ENCODE results near the gene GRAMD4. TPM values are rescaled to one million over a fixed set of nuclear protein-coding genes. Genes with fewer than 3 reads are reported as not detected.

Gene GRAMD4
- total and polyA plus RNA-seq, 4 donors = 16.3 to 67.7 (median 21.2) TPM

DNA sequence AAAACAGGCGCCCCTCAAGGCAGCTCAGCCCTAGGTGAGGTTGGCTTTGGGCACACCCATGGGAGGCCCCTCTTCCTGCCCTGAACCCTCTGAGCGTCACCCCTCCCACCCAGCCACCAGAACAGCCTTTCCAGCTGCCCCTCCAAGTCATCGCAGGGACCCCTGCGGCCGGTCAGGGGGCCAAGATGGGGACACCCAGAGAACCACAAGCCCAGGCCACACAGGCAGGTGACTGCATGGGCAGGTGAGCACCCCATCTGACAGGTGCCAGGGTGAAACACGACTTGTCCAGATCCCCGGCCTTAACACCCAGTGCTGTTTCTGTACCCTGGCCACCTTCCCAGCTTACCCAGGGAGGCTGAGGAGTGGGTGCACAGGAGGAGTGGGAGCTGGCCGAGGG, 24.6 kb upstream of the GRAMD4 start:
- DNase-seq (no peak), ATAC-seq (ENCODE audit: insufficient read depth, low FRiP score) (no peak)
- Histone ChIP-seq H3K9ac (ENCODE audit: insufficient read depth in 1 of 2, low read length in 2 of 2) (no peak overlapping the region), H3K4me3 (no peak overlapping the region), H3K9me3 (ENCODE audit: control insufficient read depth in 4 of 4, insufficient read depth in 3 of 4, low read length in 3 of 4) (no peaks in the 10 kb centered on the region), H3K27me3 (ENCODE audit: control insufficient read depth in 3 of 3, insufficient read depth in 3 of 3, low read length in 2 of 3) (no peaks in the 10 kb centered on the region), H3K36me3 (ENCODE audit: control insufficient read depth in 4 of 4, insufficient read depth in 4 of 4, low read length in 4 of 4) (no peaks in the 10 kb centered on the region), H3K4me1 (ENCODE audit: control insufficient read depth in 5 of 5, insufficient read depth in 5 of 5, low read length in 5 of 5) (peaks cover 6 to 23% (median 9%) of the 10 kb centered on the region in 5 donors), H3K27ac (ENCODE audit: low read depth in 1 of 2, low read length in 1 of 2) (peak overlapping the region in 1 of 2 donors; percentile 92)
- TF ChIP-seq, protein P1, sequence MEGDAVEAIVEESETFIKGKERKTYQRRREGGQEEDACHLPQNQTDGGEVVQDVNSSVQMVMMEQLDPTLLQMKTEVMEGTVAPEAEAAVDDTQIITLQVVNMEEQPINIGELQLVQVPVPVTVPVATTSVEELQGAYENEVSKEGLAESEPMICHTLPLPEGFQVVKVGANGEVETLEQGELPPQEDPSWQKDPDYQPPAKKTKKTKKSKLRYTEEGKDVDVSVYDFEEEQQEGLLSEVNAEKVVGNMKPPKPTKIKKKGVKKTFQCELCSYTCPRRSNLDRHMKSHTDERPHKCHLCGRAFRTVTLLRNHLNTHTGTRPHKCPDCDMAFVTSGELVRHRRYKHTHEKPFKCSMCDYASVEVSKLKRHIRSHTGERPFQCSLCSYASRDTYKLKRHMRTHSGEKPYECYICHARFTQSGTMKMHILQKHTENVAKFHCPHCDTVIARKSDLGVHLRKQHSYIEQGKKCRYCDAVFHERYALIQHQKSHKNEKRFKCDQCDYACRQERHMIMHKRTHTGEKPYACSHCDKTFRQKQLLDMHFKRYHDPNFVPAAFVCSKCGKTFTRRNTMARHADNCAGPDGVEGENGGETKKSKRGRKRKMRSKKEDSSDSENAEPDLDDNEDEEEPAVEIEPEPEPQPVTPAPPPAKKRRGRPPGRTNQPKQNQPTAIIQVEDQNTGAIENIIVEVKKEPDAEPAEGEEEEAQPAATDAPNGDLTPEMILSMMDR (IDR thresholded peaks at IDR 0.05; ENCODE audit: control extremely low read depth, extremely low read depth) = no peak
- WGBS, 2 donors = 89 to 92% methylated on average over 8 of the region's 8 CpGs

DNA sequence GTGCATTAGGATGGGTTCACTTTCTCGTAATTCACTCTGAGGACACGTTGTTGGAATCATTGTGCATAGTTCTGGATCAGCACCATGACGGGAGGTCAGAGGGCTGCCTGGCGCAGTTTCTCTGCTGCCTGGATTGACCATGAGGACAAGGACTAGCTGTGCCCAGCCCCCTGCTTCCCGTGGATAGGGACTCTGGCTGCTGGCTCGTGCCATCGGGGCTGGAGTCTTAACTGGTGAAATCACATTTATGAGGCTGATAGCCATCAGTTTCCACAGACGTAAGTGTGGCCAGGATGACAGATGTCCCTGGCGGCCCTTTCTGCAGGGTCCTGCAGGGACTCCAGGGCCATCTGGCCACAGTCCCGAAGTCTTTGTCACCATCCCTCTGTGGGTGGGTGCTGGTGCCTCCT, 24.1 kb upstream of the GRAMD4 start:
- Histone ChIP-seq H3K27me3 (ENCODE audit: control insufficient read depth in 3 of 3, insufficient read depth in 3 of 3, low read length in 2 of 3) (no peaks in the 10 kb centered on the region), H3K4me1 (ENCODE audit: control insufficient read depth in 5 of 5, insufficient read depth in 5 of 5, low read length in 5 of 5) (peaks cover 6 to 23% (median 9%) of the 10 kb centered on the region in 5 donors), H3K36me3 (ENCODE audit: control insufficient read depth in 4 of 4, insufficient read depth in 4 of 4, low read length in 4 of 4) (no peaks in the 10 kb centered on the region), H3K9ac (ENCODE audit: insufficient read depth in 1 of 2, low read length in 2 of 2) (no peak overlapping the region), H3K27ac (ENCODE audit: low read depth in 1 of 2, low read length in 1 of 2) (peak overlapping the region in 1 of 2 donors; percentile 92), H3K9me3 (ENCODE audit: control insufficient read depth in 4 of 4, insufficient read depth in 3 of 4, low read length in 3 of 4) (no peaks in the 10 kb centered on the region), H3K4me3 (no peak overlapping the region)
- TF ChIP-seq, protein P1 (IDR thresholded peaks at IDR 0.05; ENCODE audit: control extremely low read depth, extremely low read depth) = no peak
- DNase-seq = no peak
- 73 to 86% methylated on average over 10 of the region's 10 CpGs for WGBS, 2 donors
- no peak for ATAC-seq (ENCODE audit: insufficient read depth, low FRiP score)

DNA sequence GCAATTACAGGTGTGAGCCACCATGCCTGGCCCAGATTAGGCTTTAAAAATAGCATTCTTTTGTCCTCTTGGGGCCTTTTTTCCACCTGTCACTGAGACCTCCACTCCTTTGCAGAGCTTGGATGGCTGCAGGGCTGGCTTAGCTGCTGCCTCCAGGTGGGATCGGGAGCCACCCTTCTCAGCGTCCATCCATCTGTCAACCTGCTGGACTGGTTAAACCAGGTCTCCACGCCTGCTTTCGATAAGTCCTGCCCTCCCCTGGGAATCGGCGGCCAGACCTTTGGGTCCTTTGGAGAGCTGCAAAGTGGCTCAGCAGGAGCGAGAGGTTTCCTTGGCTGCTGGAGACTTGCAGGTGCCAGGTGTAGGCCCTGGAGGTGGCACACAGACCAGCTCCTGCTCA, 23.4 kb upstream of the GRAMD4 start:
- Histone ChIP-seq H3K9ac (ENCODE audit: insufficient read depth in 1 of 2, low read length in 2 of 2) (no peak overlapping the region), H3K27me3 (ENCODE audit: control insufficient read depth in 3 of 3, insufficient read depth in 3 of 3, low read length in 2 of 3) (no peaks in the 10 kb centered on the region), H3K9me3 (ENCODE audit: control insufficient read depth in 4 of 4, insufficient read depth in 3 of 4, low read length in 3 of 4) (no peaks in the 10 kb centered on the region), H3K4me3 (no peak overlapping the region), H3K36me3 (ENCODE audit: control insufficient read depth in 4 of 4, insufficient read depth in 4 of 4, low read length in 4 of 4) (no peaks in the 10 kb centered on the region), H3K4me1 (ENCODE audit: control insufficient read depth in 5 of 5, insufficient read depth in 5 of 5, low read length in 5 of 5) (peaks cover 6 to 23% (median 9%) of the 10 kb centered on the region in 5 donors), H3K27ac (ENCODE audit: low read depth in 1 of 2, low read length in 1 of 2) (peak overlapping the region; percentile 2 to 28)
- DNase-seq (peak; percentile 71 to 87 (median 83)), ATAC-seq (ENCODE audit: insufficient read depth, low FRiP score) (peak; percentile 41)
- TF ChIP-seq, protein P1 (IDR thresholded peaks at IDR 0.05; ENCODE audit: control extremely low read depth, extremely low read depth) = no peak
- 65 to 89% methylated on average over 7 of the region's 7 CpGs for WGBS, 2 donors

DNA sequence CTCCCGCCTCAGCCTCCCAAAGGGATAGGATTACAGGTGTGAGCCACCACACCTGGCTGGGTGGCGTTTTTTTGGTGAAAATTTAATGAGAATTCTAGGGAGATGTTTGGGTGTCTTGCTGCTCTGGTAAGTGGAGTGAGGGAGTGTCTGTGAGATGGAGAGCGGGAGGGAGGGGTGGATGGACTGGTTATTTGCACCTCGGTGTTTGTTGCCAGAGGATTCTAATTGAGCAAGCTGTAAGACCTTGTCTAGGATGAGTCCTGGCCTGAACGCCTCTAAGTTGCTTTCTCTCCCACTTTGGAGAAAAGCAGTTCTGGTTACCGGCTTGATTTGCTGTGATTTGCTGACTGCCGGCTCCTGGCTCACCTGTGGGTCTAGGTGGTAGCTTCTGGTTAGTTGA, 22.0 kb upstream of the GRAMD4 start:
- ATAC-seq (ENCODE audit: insufficient read depth, low FRiP score) = no peak
- TF ChIP-seq, protein P1 (IDR thresholded peaks at IDR 0.05; ENCODE audit: control extremely low read depth, extremely low read depth) = no peak
- Histone ChIP-seq H3K27ac (ENCODE audit: low read depth in 1 of 2, low read length in 1 of 2) (peak overlapping the region in 1 of 2 donors; percentile 50), H3K4me1 (ENCODE audit: control insufficient read depth in 5 of 5, insufficient read depth in 5 of 5, low read length in 5 of 5) (peaks cover 3 to 15% (median 3%) of the 10 kb centered on the region in 5 donors), H3K27me3 (ENCODE audit: control insufficient read depth in 3 of 3, insufficient read depth in 3 of 3, low read length in 2 of 3) (no peaks in the 10 kb centered on the region), H3K9me3 (ENCODE audit: control insufficient read depth in 4 of 4, insufficient read depth in 3 of 4, low read length in 3 of 4) (no peaks in the 10 kb centered on the region), H3K36me3 (ENCODE audit: control insufficient read depth in 4 of 4, insufficient read depth in 4 of 4, low read length in 4 of 4) (peaks cover 0 to 2% (median 0%) of the 10 kb centered on the region in 4 donors), H3K4me3 (no peak overlapping the region), H3K9ac (ENCODE audit: insufficient read depth in 1 of 2, low read length in 2 of 2) (no peak overlapping the region)
- 83 to 86% methylated on average over 7 of the region's 7 CpGs for WGBS, 2 donors
- no peak for DNase-seq

All from lung (tissue), 12 donors.